NCI-H2196 treated with DMSO at 0.1 percent for 48 hours (cell line): ENCODE results near the gene CDC40.
"Not testable (repeated sequence)": the region's sequence is repeated elsewhere in the genome, so short reads cannot be mapped to it uniquely, and the experiment has no call there.

Source experiments
- DNase-seq: peaks from one replicate; lab custom pipeline; 2025; ENCODE audit not compliant: unreplicated experiment; lab: John Stamatoyannopoulos, UW

Gene CDC40

GRCh38 chr6:110198561-110198960, 18.3 kb downstream of the CDC40 start:
- DNase-seq = no peak

- no peak for DNase-seq
These were observed 21.1 kb downstream of the CDC40 start for GRCh38 chr6:110201151-110201884.

- DNase-seq = no peak
These were observed 27.4 kb downstream of the CDC40 start for GRCh38 chr6:110207652-110208051.

GRCh38 chr6:110211753-110212152, 31.5 kb downstream of the CDC40 start:
- no peak for DNase-seq

- DNase-seq = no peak
These were observed 34.1 kb downstream of the CDC40 start for GRCh38 chr6:110214338-110214737.

- DNase-seq = no peak
These were observed 35.9 kb downstream of the CDC40 start for GRCh38 chr6:110216140-110216539.

GRCh38 chr6:110217266-110217665, 37.0 kb downstream of the CDC40 start:
- no peak for DNase-seq

- DNase-seq = no peak
These were observed 41.5 kb downstream of the CDC40 start for GRCh38 chr6:110221738-110222137.

GRCh38 chr6:110226261-110226660, 46.0 kb downstream of the CDC40 start:
- no peak for DNase-seq

GRCh38 chr6:110232450-110232849, 52.2 kb downstream of the CDC40 start:
- DNase-seq = no peak

- no peak for DNase-seq
These were observed 53.6 kb downstream of the CDC40 start for GRCh38 chr6:110233770-110234374.

GRCh38 chr6:110236007-110236406, 55.8 kb downstream of the CDC40 start:
- DNase-seq = not testable (repeated sequence)

- DNase-seq = no peak
These were observed 59.5 kb downstream of the CDC40 start for GRCh38 chr6:110239526-110240274.

- DNase-seq = not testable (repeated sequence)
These were observed 64.4 kb downstream of the CDC40 start for GRCh38 chr6:110244621-110245020.

GRCh38 chr6:110246378-110246777, 66.2 kb downstream of the CDC40 start:
- no peak for DNase-seq

- no peak for DNase-seq
These were observed 66.8 kb downstream of the CDC40 start for GRCh38 chr6:110246900-110247546.

GRCh38 chr6:110250058-110250457, 69.8 kb downstream of the CDC40 start:
- DNase-seq = no peak

- no peak for DNase-seq
These were observed 70.6 kb downstream of the CDC40 start for GRCh38 chr6:110250838-110251237.

GRCh38 chr6:110255211-110255750, 75.1 kb downstream of the CDC40 start:
- DNase-seq = no peak

GRCh38 chr6:110256366-110256765, 76.1 kb downstream of the CDC40 start:
- DNase-seq = no peak

- no peak for DNase-seq
These were observed 85.0 kb downstream of the CDC40 start for GRCh38 chr6:110265273-110265672.
